Stimulated activated CD4-positive, alpha-beta T cell treated with anti-CD3 and anti-CD28 coated beads, Interleukin-1b, Interleukin-23, amount 100 ng/mL, for 4 hours (primary cell): Measurements from ENCODE around the gene DIS3L2.

Experiments
- DNase-seq, 2 donors: peaks; one replicate each; pipeline ENCODE4 v3.0.0-alpha.2; 2020; ENCODE audit warnings: low read depth in 2 of 2

DIS3L2 gene

GRCh38 chr2:231955758-231956472 lies 5.6 kb upstream of the DIS3L2 start:
- DNase-seq, result no peak

GRCh38 chr2:231957913-231958763 lies 3.4 kb upstream of the DIS3L2 start:
- DNase-seq, result no peak

GRCh38 chr2:231960810-231961348 lies 634 bp upstream of the DIS3L2 start:
- DNase-seq, result no peak

- DNase-seq, result no peak
Observed at GRCh38 chr2:231965102-231965501, 3.6 kb downstream of the DIS3L2 start.

DNA sequence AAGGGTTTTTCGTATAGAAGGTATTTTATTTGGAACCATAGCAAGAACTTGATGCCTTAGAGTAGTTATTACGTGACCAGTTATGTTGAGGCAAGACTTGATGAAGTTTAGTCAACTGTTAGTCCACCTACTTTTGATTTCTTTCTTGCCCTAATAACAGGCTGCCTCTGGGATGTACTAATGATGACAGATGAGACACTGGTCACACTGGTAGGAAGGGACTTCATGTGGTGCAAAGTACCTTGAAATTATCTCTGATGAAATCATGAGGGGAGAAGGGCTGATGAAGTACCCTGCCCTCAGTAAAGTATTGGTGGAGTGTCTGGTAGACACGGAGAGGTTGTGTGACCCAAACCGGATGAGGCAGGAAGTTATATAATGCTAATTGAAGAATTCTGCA lies 5.4 kb downstream of the DIS3L2 start:
- DNase-seq, result no peak

DNA sequence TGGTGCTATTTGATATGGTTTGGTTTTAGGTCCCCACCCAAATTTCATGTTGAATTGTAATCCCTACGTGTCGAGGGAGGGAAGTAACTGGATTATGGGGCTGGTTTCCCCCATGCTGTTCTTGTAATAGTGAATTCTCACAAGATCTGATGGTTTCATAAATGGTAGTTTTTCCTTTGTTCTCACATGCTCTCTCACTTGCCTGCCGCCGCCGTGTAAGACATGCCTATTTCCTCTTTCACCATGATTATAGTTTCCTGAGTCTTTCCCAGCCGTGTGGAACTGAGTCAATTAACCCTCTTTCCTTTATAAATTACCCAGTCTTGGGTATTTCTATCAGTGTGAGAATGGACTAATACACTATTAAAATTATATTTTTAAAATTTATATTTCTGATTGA lies 7.3 kb downstream of the DIS3L2 start:
- no peak for DNase-seq

- no peak for DNase-seq
Observed at GRCh38 chr2:231970461-231970860, 8.9 kb downstream of the DIS3L2 start.

DNA sequence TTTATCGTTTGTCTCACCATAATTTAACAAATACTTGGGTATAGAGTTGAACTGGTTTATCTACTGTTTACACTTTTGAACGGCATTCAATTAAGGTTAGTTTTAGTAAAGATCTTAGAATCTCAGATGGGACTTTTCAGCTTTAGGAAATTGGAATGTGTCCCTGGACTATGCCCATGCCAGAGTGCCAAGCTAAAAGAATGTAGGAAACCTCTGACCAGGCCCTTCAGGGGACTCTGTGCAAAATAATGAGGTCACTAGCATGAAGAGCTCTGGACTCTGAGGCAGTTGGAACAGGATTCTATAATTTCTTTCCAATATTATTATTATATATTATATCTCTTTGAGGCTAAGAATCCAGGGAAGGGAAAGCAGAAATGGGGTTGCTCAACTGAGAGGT lies 13.5 kb downstream of the DIS3L2 start:
- no peak for DNase-seq

DNA sequence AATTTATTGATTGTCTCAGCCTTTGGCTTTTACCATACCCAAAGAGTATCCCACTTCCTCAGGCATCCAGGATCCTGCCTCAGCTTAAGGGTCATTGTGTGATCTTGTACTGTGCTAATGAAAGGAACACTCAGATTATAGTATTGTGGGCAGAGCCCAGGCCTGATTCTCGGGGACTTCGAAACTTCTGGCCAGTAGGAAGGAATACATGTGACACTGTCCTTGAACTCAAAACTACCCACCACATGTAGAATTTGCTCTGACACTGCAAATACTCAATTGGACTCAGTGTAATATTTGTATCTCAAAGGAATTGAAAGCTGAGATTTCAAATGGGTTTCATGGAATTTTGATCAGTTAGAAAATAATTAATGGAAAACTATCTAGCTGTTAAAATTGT lies 15.9 kb downstream of the DIS3L2 start:
- no peak for DNase-seq

DNA sequence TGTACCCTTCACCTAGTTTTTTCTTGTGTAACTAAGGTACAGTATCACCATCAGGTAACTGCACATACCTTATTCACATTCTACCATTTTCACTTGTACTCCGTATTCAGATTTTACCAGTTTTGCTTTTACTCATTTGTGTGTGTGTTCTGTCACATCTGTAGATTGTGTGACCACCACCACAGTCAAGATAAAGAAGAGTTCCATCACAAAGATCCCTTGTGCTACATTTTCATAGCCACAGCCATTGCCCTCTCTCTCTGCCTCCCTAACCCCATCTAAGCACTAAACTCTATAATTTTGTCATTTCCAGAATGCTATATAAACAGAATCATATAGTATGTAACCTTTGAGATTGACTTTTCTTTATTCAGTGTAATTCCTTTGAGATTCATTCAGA lies 23.5 kb downstream of the DIS3L2 start:
- DNase-seq, result no peak

DNA sequence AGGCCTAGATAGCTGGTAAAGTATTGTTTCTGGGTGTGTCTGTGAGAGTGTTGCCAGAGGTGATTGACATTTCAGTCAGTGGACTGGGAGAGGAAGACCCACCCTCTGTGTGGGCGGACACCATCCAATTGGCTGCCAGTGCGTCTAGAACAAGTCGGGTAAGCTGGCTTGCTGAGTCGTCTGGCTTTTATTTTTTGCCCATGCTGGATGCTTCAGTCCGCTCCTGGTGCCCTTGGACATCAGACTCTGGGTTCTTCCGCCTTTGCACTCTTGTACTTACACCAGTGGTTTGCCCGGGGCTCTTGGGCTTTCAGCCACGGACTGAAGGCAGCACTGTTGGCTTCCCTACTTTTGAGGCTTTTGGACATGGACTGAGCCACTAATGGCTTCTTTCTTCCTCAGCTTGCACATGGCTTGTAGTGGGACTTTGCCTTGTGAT lies 24.3 kb downstream of the DIS3L2 start:
- DNase-seq, result no peak

- DNase-seq, result no peak
Observed at GRCh38 chr2:231987124-231987727, 25.7 kb downstream of the DIS3L2 start.

DNA sequence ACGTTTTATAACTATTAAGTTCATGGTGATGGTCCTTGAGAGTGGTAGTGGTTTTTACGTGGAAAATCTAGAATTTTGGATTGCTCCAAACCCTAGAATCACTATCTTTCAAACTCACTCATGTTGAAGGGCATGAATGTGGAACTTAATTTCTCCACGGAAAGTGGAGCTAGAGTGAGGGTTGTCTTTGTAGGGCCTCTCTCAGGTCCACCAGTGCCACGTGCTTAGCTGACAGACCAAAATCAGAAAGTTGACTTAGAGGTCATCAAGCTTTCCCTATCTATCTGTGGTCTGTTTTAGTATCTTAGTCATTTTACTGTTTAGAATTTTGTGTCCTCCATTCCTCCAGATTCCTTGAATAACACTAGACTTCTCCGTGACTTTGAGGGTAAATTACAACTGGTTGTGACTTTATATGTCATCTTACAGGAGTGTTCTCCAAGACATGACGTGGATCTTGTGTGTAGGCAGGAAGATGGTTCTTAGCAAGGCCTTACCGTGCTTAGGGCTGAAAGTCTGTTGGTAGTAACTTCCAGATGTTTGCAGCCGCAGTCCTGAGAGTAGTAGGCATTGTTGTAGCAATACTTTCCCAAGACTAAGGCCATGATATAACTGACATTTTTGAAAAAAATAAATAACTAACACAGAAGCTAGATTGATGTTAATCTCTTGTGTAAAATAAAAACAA lies 26.8 kb downstream of the DIS3L2 start:
- no peak for DNase-seq

DNA sequence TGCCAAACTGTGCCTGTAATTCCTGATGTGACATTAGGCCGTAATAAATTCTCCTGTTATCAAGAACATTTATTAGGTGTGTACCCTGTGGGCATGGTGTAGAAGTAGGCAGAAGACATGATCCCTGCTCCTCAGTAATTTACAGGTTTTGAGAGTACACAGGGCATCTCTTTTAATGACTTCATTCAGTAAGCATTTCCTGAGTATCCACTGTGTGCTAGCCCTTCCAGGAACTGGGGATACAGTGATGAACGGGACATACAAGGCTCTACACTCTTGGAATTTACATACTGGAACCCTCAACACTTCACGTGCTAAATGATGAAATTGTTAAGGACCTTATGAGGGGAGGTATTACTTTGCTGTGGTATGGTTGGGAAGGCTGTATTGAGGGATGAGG lies 30.2 kb downstream of the DIS3L2 start:
- no peak for DNase-seq

- no peak for DNase-seq
Observed at GRCh38 chr2:231992888-231993287, 31.4 kb downstream of the DIS3L2 start.

DNA sequence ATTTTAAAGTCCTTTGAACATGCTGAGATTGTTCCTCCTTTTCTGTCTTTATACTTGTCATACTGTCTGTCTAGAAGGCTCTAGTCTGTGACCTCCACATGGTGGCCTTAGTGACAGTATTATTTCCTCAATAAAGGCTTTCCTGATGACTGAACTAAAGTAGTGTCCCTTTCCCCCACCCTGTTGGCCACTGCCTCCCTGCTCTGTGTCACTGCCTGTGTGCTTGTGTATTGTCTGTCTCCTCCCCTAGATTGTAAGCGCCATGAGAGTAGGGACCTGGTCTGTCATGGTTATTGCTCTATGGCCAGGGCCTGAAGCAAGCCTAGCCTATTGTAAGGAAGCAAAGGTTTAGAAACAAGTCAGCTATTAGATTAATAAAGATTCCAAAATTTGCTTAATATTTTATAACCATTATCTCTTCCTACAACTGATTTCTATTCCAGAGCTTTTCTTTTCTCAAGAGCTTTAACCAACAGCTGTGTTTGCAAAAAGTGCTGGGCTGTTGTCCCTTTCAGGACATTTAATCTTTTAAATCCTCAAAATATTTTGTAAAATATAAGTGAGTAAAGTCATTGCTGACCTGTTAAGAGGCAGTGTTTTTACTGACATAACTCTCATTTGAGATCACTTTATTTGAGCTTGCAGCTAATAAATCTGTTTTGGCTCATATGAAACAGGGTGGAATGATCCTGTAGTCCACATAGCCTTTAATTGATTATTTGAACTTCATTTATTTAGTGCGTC lies 35.5 kb downstream of the DIS3L2 start:
- no peak for DNase-seq

DNA sequence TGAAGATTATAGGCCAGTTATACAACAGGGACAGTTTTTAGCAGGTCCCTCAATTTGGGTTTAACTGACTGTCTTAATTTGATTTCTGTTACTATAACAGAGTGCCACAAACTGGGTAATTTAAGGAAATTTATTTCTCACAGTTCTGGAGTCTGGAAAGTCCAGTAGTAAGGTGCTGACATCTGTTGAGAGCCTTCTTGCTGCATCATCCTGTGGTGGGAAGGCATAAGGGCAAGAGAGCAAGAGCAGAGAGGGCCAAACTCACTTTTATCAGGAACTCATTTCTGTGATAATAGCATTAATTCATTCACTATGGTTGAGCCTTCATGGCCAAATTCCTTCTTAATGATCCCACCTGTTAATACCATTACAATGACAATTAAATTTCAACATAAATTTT lies 36.5 kb downstream of the DIS3L2 start:
- no peak for DNase-seq

GRCh38 chr2:232000439-232000838 lies 38.9 kb downstream of the DIS3L2 start:
- DNase-seq, result no peak

GRCh38 chr2:232001073-232001472 lies 39.6 kb downstream of the DIS3L2 start:
- no peak for DNase-seq

DNA sequence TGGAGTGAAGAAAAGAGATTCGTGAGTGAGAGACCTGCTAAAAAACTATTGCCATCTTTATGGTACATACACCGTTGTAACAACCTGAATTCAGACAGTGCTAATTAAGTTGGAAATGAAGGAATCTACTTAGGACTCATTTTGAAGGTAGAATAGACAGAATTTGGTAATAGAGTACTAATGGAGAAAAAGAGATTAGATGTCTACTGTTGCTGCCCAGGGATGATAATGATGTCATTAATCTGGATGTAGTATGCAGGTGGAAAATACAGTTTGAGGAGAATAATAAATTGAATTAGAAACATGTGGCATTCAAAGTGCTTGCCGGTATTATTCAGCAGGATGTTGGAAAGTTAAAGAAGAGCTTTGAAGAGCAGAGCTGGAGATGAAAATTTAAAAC lies 44.7 kb downstream of the DIS3L2 start:
- no peak for DNase-seq
